Measurements from ENCODE around the gene ARHGDIA.

- TF ChIP-seq, protein P1, sequence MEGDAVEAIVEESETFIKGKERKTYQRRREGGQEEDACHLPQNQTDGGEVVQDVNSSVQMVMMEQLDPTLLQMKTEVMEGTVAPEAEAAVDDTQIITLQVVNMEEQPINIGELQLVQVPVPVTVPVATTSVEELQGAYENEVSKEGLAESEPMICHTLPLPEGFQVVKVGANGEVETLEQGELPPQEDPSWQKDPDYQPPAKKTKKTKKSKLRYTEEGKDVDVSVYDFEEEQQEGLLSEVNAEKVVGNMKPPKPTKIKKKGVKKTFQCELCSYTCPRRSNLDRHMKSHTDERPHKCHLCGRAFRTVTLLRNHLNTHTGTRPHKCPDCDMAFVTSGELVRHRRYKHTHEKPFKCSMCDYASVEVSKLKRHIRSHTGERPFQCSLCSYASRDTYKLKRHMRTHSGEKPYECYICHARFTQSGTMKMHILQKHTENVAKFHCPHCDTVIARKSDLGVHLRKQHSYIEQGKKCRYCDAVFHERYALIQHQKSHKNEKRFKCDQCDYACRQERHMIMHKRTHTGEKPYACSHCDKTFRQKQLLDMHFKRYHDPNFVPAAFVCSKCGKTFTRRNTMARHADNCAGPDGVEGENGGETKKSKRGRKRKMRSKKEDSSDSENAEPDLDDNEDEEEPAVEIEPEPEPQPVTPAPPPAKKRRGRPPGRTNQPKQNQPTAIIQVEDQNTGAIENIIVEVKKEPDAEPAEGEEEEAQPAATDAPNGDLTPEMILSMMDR (IDR thresholded peaks at IDR 0.05; ENCODE audit: poor library complexity): no peak
- no peak for TF ChIP-seq EZH2phosphoT487 (IDR thresholded peaks at IDR 0.05; ENCODE audit: low read depth, severe bottlenecking, unreplicated experiment)
Measured at GRCh38 chr17:81824595-81824994, 46.5 kb downstream of the ARHGDIA start.

All from hepatocyte (in vitro differentiated cells).